NOMO-1 treated with dmso at 0.1 percent for 144 hours (cell line): Measurements from ENCODE around the gene AHI1.

Source experiments
- DNase-seq: peaks from one replicate; lab custom pipeline; 2025; ENCODE audit not compliant: unreplicated experiment; lab: John Stamatoyannopoulos, UW

AHI1 gene

GRCh38 chr6:135497412-135498184 lies at the start of gene AHI1:
TSS of gene AHI1 (minus strand) at chr6:135497740. CDS start at chr6:135492237, 5,503 bp downstream.
- peak; percentile 91 for DNase-seq

- DNase-seq = no peak
Observed at GRCh38 chr6:135546680-135547418, 49.3 kb upstream of the AHI1 start.

- no peak for DNase-seq
Observed at GRCh38 chr6:135546206-135546605, 48.7 kb upstream of the AHI1 start.

- DNase-seq = no peak
Observed at GRCh38 chr6:135540207-135540840, 42.8 kb upstream of the AHI1 start.

- no peak for DNase-seq
Observed at GRCh38 chr6:135537741-135538301, 40.3 kb upstream of the AHI1 start.

GRCh38 chr6:135535989-135536414 lies 38.5 kb upstream of the AHI1 start:
- no peak for DNase-seq

- no peak for DNase-seq
Observed at GRCh38 chr6:135534773-135535380, 37.3 kb upstream of the AHI1 start.

- DNase-seq = no peak
Observed at GRCh38 chr6:135532559-135532958, 35.0 kb upstream of the AHI1 start.

- DNase-seq = no peak
Observed at GRCh38 chr6:135531954-135532490, 34.5 kb upstream of the AHI1 start.

- no peak for DNase-seq
Observed at GRCh38 chr6:135530113-135530512, 32.6 kb upstream of the AHI1 start.

- no peak for DNase-seq
Observed at GRCh38 chr6:135527960-135528249, 30.4 kb upstream of the AHI1 start.

GRCh38 chr6:135527116-135527959 lies 29.8 kb upstream of the AHI1 start:
- no peak for DNase-seq

GRCh38 chr6:135525594-135525993 lies 28.1 kb upstream of the AHI1 start:
- peak; percentile 69 for DNase-seq

GRCh38 chr6:135522965-135523692 lies 25.6 kb upstream of the AHI1 start:
- DNase-seq = no peak

GRCh38 chr6:135521431-135521830 lies 23.9 kb upstream of the AHI1 start:
- DNase-seq = no peak

GRCh38 chr6:135520781-135521180 lies 23.2 kb upstream of the AHI1 start:
- no peak for DNase-seq

- DNase-seq = no peak
Observed at GRCh38 chr6:135519348-135519747, 21.8 kb upstream of the AHI1 start.

GRCh38 chr6:135517527-135517926 lies 20.0 kb upstream of the AHI1 start:
- no peak for DNase-seq

GRCh38 chr6:135514706-135515105 lies 17.2 kb upstream of the AHI1 start:
- no peak for DNase-seq
